GM13976 (cell line): ENCODE results near the gene ATPAF2.

ENCODE experiments used
- DNase-seq: peaks from one replicate; pipeline ENCODE4 v3.0.0; 2012; ENCODE audit warnings: low spot score
- in situ Hi-C: fragments of 300-500 bp; cut with MboI; formaldehyde crosslinking; loops from one replicate; pipeline ENCODE4 v1.12.0; 2022; ENCODE audit warnings: low sequenced_read_pairs, mixed read lengths, inconsistent platforms; ENCODE audit not compliant: unreplicated experiment
- TF ChIP-seq, protein P1 (sequence below): IDR thresholded peaks from 2 replicates; pipeline ENCODE4 v1.5.1; 2012; ENCODE audit warnings: borderline replicate concordance, mild to moderate bottlenecking; ENCODE audit not compliant: insufficient read depth; ENCODE audit errors: extremely low read depth, missing control alignments, control extremely low read depth

The ATPAF2 gene

DNA sequence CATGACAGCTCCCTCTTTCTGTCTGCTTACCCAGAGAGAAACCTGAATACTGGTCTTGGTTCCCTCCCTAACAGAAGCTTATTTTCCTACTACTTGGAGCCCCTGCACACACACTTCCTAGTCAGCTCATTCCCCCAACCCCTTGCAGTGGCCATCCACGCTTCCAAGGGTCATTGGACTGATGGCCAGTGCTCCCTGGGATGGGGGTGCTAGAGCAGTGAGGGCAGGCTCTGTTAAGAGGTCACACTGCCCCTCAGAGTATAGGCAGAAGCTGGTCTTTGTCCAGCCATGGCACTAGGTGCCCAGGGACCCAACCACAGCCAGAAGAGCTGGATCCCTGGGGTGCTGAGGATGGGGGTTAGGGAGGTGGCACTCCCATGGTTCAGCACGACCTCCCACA is 53.8 kb downstream of the ATPAF2 start:
- DNase-seq, result no peak
- TF ChIP-seq, protein P1, sequence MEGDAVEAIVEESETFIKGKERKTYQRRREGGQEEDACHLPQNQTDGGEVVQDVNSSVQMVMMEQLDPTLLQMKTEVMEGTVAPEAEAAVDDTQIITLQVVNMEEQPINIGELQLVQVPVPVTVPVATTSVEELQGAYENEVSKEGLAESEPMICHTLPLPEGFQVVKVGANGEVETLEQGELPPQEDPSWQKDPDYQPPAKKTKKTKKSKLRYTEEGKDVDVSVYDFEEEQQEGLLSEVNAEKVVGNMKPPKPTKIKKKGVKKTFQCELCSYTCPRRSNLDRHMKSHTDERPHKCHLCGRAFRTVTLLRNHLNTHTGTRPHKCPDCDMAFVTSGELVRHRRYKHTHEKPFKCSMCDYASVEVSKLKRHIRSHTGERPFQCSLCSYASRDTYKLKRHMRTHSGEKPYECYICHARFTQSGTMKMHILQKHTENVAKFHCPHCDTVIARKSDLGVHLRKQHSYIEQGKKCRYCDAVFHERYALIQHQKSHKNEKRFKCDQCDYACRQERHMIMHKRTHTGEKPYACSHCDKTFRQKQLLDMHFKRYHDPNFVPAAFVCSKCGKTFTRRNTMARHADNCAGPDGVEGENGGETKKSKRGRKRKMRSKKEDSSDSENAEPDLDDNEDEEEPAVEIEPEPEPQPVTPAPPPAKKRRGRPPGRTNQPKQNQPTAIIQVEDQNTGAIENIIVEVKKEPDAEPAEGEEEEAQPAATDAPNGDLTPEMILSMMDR, result no peak
- in situ Hi-C loops, result no loop called here

DNA sequence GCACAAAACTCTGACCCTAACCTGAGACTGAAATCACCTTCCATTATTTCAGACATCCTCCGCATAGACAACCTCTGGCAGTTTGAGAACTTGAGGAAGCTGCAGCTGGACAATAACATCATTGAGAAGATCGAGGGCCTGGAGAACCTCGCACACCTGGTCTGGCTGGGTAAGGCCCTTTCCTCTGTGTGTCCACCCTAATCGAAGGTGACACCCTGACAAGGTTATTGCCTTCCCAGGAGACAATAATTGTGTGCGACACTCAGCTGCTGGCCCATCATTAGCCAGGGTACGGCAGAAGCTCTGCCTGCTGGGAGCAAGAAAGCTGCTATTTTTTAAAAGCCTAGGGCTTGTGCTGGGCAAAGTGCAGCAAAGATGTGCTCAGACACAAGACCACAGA is 55.2 kb downstream of the ATPAF2 start:
- in situ Hi-C loops, result no loop called here
- TF ChIP-seq, protein P1, result no peak
- no peak for DNase-seq

DNA sequence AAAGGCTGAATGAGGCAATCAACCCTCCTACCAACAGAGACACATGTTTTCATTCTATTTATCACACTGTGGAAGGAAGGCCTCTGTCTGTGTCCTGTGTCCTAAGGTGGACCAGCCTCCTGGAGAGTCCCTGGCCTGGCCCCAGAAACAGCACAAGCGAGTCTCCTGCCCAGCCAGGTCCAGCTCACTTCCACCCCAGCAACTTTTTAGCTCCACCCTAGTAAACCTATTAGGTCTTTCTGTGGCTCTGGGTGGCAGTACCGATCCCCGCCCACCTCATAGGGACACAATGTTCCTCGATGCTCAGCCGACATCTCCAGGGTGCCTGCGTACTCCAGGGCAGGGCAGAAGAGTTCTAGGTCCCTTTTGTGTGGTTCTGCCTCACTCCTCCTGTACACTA is 55.6 kb downstream of the ATPAF2 start:
- in situ Hi-C loops, result no loop called here
- DNase-seq, result no peak
- TF ChIP-seq, protein P1, result no peak

DNA sequence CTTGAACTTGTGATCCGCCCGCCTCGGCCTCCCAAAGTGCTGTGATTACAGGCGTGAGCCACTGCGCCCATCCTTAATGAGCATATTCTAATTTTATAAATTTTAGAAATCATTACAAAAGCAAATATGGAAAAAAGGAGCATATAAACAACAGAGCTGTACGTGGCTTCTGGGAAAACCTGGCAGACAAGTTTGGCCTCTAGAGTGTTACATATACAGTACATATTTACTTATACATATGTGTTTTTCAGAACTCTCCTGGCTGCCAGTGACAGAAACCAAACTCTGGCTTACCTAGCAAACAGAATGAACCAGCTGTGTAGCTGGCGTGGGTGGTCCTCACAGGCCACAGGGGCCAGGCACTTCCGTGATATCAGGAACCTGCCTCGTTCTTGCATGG is 56.2 kb downstream of the ATPAF2 start:
- DNase-seq, result no peak
- in situ Hi-C loops, result no loop called here
- TF ChIP-seq, protein P1, result no peak

DNA sequence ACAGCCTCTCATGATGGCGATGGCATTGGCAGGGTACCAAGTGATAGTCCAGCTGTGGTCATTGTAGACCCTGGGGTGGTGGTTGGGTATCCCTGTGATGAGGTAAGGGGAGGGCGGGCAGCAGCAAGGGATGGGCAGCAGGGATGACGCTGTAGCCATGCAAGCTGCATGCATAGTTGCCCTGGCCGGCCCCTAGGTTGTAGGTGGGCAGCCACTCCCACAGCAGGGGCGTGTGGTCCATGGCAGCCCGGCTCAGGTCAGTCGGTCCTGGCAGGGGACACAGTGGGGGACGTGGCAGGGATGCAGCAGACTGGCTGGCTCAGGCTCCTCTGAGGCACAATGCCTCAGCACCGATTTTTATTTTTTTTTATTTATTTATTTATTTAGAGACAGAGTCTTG is 57.6 kb downstream of the ATPAF2 start:
- DNase-seq, result no peak
- TF ChIP-seq, protein P1, result no peak

DNA sequence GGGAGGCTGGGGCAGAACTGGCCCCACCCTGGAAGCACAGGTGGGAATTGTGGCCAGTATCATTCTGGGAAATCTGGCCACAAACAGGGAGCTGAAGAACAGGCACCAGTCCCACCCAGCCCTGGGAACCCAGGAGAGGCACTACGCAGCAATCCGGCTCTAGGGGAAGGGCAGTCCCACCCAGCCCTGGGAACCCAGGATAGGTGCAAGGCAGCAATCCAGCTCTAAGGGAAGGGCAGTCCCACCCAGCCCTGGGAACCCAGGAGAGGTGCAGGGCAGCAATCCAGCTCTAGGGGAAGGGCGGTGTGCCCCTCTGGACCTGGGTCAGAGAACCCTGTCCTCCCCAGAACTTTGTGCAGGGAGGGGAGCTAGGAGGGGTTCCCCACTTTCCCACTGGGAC is 59.2 kb downstream of the ATPAF2 start:
- in situ Hi-C loops, result no loop called here
- DNase-seq, result no peak
- TF ChIP-seq, protein P1, result no peak

More for the DNA sequence above, 57.6 kb downstream of the ATPAF2 start:
- in situ Hi-C loops, result no loop called here

DNA sequence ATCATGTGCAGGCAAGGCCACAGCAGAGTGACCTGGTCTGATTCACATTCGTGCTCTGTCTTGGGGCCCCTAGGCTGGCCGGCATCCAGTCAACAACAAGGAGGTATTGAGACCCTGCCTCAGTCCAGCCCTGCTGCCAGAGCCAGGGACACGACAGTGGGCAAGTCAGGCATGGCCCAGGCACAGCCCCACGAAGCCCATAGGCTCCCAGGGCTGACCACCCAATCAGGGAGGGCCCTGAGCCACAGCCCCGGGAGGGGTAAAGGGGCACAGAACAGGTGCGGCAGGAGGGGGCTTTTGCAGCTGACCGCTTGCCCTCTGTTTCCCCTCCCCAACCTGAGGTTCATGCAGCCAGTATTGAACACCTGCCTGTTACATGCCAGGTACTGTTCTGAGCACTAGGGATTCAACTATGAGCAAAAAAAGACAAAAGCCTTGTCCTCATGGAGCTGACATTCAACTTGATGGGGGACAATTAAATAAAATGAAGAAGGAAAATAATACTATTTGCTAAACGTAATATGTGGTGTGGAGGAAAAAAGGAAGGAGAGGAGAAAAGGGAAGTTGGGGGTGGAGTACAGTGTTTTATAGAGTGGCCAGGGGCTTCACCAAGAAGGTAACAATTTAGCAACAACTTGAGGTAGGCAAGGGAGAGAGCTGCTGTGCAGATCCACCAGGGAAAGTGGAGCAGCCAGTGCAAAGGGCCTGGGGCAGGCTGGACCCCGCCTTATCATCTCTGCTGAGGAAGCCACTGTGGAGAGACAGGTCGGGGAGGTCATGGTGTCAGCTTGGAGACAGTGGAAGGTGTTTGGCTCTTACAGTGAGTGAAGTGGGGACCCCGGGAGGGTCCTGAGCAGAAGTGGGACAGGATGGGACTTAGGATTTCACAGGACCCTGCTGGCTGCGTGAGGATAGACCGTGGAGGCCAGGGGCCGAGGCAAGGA is 60.2 kb downstream of the ATPAF2 start:
- TF ChIP-seq, protein P1, result no peak
- in situ Hi-C loops, result no loop called here
- no peak for DNase-seq
